Ishikawa (cell line): ENCODE measurements around the gene ALX4.

Source experiments
- CEBPB ChIP-seq: IDR thresholded peaks from 2 replicates; pipeline ENCODE4 v1.6.1; 2012
- EP300 ChIP-seq: IDR thresholded peaks from 2 replicates; pipeline ENCODE4 v1.6.1; 2012; ENCODE audit warnings: borderline replicate concordance
- TF ChIP-seq, protein P1 (sequence below): IDR thresholded peaks from 2 replicates; pipeline ENCODE4 v1.6.1; 2012; ENCODE audit warnings: low read depth, mild to moderate bottlenecking
- TF ChIP-seq, protein P2 (sequence below): IDR thresholded peaks from 2 replicates; pipeline ENCODE4 v1.6.1; 2012

DNA sequence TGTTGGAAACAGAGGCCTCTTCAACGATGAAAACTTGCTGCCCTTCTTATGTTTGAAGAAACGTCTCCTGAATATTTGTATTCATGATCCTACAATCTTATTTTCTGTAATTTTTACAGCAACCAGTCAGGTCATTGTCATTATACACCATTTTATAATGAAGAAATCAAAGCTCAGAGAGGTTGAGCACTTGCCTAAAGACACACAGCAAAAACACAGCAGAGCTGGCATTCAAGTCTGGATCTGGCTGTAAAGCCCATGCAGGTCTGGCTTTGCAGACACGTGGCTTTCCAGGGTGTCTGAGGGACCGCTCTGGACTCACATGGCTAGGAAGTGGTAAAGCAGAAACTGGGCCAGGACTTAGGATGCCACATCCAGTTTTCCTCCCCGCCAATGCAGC is 15.8 kb upstream of the ALX4 start:
- no peak for TF ChIP-seq CEBPB
- no peak for TF ChIP-seq EP300
- TF ChIP-seq, protein P1, sequence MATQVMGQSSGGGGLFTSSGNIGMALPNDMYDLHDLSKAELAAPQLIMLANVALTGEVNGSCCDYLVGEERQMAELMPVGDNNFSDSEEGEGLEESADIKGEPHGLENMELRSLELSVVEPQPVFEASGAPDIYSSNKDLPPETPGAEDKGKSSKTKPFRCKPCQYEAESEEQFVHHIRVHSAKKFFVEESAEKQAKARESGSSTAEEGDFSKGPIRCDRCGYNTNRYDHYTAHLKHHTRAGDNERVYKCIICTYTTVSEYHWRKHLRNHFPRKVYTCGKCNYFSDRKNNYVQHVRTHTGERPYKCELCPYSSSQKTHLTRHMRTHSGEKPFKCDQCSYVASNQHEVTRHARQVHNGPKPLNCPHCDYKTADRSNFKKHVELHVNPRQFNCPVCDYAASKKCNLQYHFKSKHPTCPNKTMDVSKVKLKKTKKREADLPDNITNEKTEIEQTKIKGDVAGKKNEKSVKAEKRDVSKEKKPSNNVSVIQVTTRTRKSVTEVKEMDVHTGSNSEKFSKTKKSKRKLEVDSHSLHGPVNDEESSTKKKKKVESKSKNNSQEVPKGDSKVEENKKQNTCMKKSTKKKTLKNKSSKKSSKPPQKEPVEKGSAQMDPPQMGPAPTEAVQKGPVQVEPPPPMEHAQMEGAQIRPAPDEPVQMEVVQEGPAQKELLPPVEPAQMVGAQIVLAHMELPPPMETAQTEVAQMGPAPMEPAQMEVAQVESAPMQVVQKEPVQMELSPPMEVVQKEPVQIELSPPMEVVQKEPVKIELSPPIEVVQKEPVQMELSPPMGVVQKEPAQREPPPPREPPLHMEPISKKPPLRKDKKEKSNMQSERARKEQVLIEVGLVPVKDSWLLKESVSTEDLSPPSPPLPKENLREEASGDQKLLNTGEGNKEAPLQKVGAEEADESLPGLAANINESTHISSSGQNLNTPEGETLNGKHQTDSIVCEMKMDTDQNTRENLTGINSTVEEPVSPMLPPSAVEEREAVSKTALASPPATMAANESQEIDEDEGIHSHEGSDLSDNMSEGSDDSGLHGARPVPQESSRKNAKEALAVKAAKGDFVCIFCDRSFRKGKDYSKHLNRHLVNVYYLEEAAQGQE = no peak
- TF ChIP-seq, protein P2, sequence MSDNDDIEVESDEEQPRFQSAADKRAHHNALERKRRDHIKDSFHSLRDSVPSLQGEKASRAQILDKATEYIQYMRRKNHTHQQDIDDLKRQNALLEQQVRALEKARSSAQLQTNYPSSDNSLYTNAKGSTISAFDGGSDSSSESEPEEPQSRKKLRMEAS = no peak
